OCI-LY3 (cell line): ENCODE data around the gene STK39.

Source experiments
- H2AFZ ChIP-seq: fragments of 200-600, 300-600 bp; shearing (Covaris generic); 2 replicates; pipeline ENCODE4 v1.6.0; 2014; ENCODE audit warnings: antibody characterized with exemption, low read depth, low read length
- H3K27ac ChIP-seq: fragments of 200-600, 300-600 bp; sonication (generic); 2 replicates; pipeline ENCODE4 v1.5.1; 2014; ENCODE audit warnings: mild to moderate bottlenecking, low read length, moderate library complexity, mixed read lengths
- H3K27me3 ChIP-seq: fragments of 200-600, 300-600 bp; sonication (generic); 2 replicates; pipeline ENCODE4 v1.6.1; 2014; ENCODE audit warnings: low read depth, low read length, mixed read lengths
- H3K36me3 ChIP-seq: fragments of 200-600, 300-600 bp; sonication (generic); replicated peaks from 2 replicates; pipeline ENCODE3; 2014; ENCODE audit warnings: low read depth, low read length, mixed read lengths
- H3K4me1 ChIP-seq: fragments of 300-600, 200-600 bp; sonication (generic); 2 replicates; pipeline ENCODE4 v1.6.1; 2014; ENCODE audit warnings: low read length, mixed read lengths
- H3K4me2 ChIP-seq: fragments of 200-600, 300-600 bp; sonication (generic); 2 replicates; pipeline ENCODE4 v1.6.1; 2014; ENCODE audit warnings: low read length, mixed read lengths
- H3K4me3 ChIP-seq: fragments of 300-600, 200-600 bp; sonication (generic); 2 replicates; pipeline ENCODE4 v1.5.1; 2014; ENCODE audit warnings: antibody characterized with exemption, mild to moderate bottlenecking, low read length, moderate library complexity
- H3K79me2 ChIP-seq: fragments of 300-600, 200-600 bp; shearing (Covaris generic); 2 replicates; pipeline ENCODE4 v1.6.1; 2014; ENCODE audit warnings: mild to moderate bottlenecking, low read length, mixed read lengths
- H3K9ac ChIP-seq: fragments of 300-600, 200-600 bp; shearing (Covaris generic); 2 replicates; pipeline ENCODE4 v1.6.0; 2014; ENCODE audit warnings: mild to moderate bottlenecking, low read length, moderate library complexity
- H3K9me3 ChIP-seq: fragments of 200-600, 300-600 bp; shearing (Covaris generic); 2 replicates; pipeline ENCODE4 v1.6.1; 2014; ENCODE audit warnings: low read length, mixed read lengths; ENCODE audit not compliant: insufficient read depth
- H4K20me1 ChIP-seq: fragments of 200-600, 300-600 bp; sonication (generic); 2 replicates; pipeline ENCODE4 v1.6.1; 2016; ENCODE audit warnings: low read length, mixed read lengths; ENCODE audit not compliant: insufficient read depth
- EZH2phosphoT487 ChIP-seq: fragments of 200-600 bp; shearing (Covaris generic); IDR thresholded peaks from 2 replicates; pipeline ENCODE4 v1.6.1; 2018; ENCODE audit warnings: antibody characterized with exemption, mixed run types, low read depth
- TF ChIP-seq, protein P1 (sequence below): fragments of 200-600, 300-600 bp; sonication (generic); IDR thresholded peaks from 2 replicates; pipeline ENCODE4 v1.5.1; 2014; ENCODE audit warnings: antibody characterized with exemption, low read length, low read depth

The STK39 gene

DNA sequence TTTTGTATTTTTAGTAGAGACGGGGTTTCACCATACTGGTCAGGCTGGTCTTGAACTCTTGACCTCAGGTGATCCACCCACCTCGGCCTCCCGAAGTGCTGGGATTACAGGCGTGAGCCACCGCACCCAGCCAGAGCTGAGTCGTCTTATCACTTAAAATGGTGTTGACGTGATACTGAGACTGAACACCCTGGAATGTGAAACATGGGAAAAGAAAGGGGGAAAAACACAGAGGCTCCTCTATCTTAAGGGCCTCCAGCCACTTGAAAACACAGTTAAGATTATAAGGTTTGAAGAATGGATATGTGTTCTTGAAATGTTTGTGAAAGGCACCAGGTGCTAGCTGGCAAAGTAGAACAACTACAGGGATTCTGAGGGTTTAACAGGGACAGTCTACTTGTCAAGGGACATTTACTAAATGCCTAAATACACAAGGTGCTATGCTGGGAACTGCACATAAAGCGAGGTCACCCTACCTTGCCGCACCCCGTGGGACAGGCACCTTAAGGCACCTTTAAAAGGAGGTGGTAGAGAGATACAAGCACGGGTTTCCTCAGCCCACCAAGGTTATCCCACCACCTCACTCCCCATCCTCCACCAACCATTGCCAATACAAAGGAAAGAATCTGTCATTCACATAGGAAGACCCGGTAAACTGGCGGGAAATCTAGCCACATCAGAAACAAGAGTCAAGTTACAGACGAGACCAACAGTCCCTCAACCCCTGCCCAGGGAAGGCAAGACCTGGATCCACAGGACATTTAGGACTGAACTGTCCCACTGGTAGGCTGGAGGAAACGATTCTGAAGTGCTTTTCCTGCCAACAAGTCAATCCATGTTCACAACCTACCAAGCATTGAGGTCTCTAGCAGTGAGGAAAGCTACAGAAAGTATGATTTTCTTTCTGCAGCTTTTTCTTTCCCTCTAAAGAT is 43.4 kb downstream of the STK39 start:
- no peak overlapping the region for H3K27ac ChIP-seq

GRCh38 chr2:168201584-168202116 is 45.7 kb downstream of the STK39 start:
- H3K4me2 ChIP-seq, result no peak overlapping the region
- H3K79me2 ChIP-seq, result no peaks in the 10 kb centered on the region

More for the DNA sequence above, 43.4 kb downstream of the STK39 start:
- no peaks in the 10 kb centered on the region for H4K20me1 ChIP-seq
- peaks cover 12% of the 10 kb centered on the region for H3K4me1 ChIP-seq
- H3K79me2 ChIP-seq, result no peaks in the 10 kb centered on the region; the same call in 1 of the 2 replicates
- H3K9me3 ChIP-seq, result no peaks in the 10 kb centered on the region
- no peaks in the 10 kb centered on the region for H3K36me3 ChIP-seq
- no peak overlapping the region for H2AFZ ChIP-seq
- H3K4me3 ChIP-seq, result no peak overlapping the region
- H3K27me3 ChIP-seq, result no peaks in the 10 kb centered on the region
- no peak overlapping the region for H3K4me2 ChIP-seq
- H3K9ac ChIP-seq, result no peak overlapping the region
- TF ChIP-seq, protein P1, sequence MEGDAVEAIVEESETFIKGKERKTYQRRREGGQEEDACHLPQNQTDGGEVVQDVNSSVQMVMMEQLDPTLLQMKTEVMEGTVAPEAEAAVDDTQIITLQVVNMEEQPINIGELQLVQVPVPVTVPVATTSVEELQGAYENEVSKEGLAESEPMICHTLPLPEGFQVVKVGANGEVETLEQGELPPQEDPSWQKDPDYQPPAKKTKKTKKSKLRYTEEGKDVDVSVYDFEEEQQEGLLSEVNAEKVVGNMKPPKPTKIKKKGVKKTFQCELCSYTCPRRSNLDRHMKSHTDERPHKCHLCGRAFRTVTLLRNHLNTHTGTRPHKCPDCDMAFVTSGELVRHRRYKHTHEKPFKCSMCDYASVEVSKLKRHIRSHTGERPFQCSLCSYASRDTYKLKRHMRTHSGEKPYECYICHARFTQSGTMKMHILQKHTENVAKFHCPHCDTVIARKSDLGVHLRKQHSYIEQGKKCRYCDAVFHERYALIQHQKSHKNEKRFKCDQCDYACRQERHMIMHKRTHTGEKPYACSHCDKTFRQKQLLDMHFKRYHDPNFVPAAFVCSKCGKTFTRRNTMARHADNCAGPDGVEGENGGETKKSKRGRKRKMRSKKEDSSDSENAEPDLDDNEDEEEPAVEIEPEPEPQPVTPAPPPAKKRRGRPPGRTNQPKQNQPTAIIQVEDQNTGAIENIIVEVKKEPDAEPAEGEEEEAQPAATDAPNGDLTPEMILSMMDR, result no peak
- TF ChIP-seq EZH2phosphoT487, result no peak

GRCh38 chr2:168200930-168201583 is 46.3 kb downstream of the STK39 start:
- peaks cover 1% of the 10 kb centered on the region for H3K4me1 ChIP-seq
- no peak for TF ChIP-seq EZH2phosphoT487
- TF ChIP-seq, protein P1, result no peak
- peaks cover 14% of the 10 kb centered on the region for H3K27me3 ChIP-seq
- no peak overlapping the region for H3K27ac ChIP-seq
- no peaks in the 10 kb centered on the region; the same call in 1 of the 2 replicates for H3K79me2 ChIP-seq
- H3K4me3 ChIP-seq, result no peak overlapping the region
- no peaks in the 10 kb centered on the region for H4K20me1 ChIP-seq
- no peak overlapping the region for H2AFZ ChIP-seq
- H3K36me3 ChIP-seq, result no peaks in the 10 kb centered on the region
- no peaks in the 10 kb centered on the region for H3K9me3 ChIP-seq
- H3K4me2 ChIP-seq, result no peak overlapping the region
- H3K9ac ChIP-seq, result no peak overlapping the region

More at GRCh38 chr2:168201584-168202116, 45.7 kb downstream of the STK39 start:
- no peak overlapping the region for H3K4me3 ChIP-seq
- TF ChIP-seq, protein P1, result no peak
- TF ChIP-seq EZH2phosphoT487, result no peak
- no peaks in the 10 kb centered on the region for H4K20me1 ChIP-seq
- H3K9ac ChIP-seq, result no peak overlapping the region
- H3K27ac ChIP-seq, result no peak overlapping the region
- no peaks in the 10 kb centered on the region for H3K36me3 ChIP-seq
- H2AFZ ChIP-seq, result no peak overlapping the region
- H3K9me3 ChIP-seq, result no peaks in the 10 kb centered on the region
- H3K4me1 ChIP-seq, result no peaks in the 10 kb centered on the region
- peaks cover 13% of the 10 kb centered on the region for H3K27me3 ChIP-seq
